ENCODE data around the gene BUB1B.

BUB1B gene

GRCh38 chr15:40257656-40258450 lies 97.0 kb downstream of the BUB1B start:
- DNase-seq = no peak

- DNase-seq = no peak
These were observed 97.7 kb downstream of the BUB1B start for GRCh38 chr15:40258544-40258943.

DNA sequence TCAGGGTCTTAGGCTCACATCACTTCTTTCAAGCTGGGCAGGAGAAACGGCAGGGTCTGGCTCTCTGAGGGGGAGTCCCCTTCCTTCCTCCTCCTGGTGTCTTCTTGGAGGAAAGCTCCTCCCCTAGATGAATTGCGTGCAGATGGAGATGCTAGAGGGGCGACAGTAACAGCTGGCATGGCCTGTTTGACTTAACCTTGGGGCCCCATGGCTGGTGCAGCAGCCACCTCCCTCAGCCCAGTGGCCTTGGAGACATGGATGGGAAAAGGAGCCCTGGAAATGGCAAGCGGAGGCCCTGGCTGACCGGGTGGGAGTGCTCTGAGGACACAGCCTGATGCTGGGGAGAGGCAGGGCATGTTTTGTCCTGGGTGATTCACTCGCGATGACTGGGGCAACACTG lies 98.2 kb downstream of the BUB1B start:
- DNase-seq = no peak

DNA sequence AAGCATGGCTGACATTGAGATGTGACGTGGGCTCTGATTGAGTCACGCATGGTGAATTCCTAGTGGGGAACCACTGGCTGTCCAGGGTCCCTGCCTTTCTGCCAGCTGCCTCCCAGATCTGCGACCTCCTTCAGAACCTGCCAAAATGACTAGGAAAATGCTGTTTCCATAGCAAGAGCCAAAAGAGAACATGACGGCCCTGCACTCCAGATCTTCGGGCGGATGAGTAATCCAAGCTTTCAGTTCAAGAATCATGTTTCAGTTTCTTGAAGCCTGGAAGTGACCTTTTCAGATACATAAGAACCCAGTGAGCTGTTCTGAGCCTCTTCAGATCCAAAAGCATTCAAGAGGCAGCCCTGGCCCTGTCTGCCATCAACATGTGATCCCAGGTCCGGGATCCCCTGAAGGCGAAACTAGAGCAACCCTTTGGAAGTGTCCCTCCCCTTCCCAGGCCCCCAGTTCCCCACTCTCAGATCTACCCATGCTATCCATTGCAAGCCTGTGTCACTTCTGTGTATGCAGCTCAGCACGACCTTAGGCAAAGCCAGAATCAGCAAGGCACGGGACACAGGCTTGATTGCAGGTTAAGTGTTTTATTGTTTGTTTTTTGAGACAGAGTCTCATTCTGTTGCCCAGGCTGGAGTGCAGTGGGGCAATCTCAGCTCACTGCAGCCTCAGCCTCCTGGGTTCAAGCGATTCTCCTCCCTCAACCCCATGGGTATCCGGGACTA lies 102.3 kb downstream of the BUB1B start:
- no peak for DNase-seq

GRCh38 chr15:40264321-40265153 lies 103.7 kb downstream of the BUB1B start:
- no peak for DNase-seq

GRCh38 chr15:40265355-40265754 lies 104.5 kb downstream of the BUB1B start:
- no peak for DNase-seq

DNA sequence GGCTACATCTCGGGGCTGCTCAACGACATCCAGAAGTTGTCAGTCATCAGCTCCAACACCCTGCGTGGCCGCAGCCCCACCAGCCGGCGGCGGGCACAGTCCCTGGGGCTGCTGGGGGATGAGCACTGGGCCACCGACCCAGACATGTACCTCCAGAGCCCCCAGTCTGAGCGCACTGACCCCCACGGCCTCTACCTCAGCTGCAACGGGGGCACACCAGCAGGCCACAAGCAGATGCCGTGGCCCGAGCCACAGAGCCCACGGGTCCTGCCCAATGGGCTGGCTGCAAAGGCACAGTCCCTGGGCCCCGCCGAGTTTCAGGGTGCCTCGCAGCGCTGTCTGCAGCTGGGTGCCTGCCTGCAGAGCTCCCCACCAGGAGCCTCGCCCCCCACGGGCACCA lies 105.0 kb downstream of the BUB1B start:
- no peak for DNase-seq

DNA sequence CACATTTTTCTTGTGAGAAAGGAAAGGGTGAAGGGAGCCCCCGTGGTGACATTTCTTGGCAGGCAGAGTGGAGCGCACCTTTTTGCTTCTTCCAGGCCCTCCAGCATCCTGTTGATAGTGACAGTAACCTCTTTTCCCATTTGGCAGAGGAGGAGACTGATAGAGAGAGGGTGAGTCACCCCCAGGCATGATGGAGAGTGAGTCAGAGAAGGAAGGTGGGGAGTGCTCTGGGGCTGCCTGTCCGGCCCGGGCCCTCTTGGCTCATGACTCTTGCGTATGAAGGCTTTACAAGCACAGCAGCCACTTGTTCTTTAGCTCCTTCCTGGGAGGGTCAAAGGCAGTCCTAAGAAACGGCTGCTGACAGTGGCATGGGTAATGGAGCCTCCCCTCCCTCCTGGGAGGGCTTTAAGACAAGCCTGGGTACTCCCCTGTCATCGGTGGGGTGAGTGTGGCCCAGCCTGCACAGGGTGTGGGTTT lies 106.0 kb downstream of the BUB1B start:
- DNase-seq = no peak

DNA sequence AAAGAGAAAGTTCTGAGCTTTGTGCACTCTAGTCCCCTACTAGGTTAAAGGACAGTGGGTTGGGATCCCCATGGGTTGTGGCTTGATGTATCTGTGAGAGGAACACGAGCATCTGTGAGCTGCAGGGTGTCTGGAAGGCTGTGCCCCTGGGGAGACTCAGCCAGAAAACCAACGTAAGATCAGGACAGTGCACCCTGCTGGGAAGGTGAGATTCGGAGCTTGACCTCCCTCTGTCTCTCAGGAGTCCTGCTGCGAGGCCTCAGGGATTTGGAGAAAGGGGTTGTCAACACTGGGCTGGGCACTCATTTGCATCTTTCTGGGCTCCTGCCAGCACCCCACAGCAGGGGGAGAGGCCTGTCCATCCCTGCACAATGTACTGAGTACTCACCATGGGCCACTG lies 106.8 kb downstream of the BUB1B start:
- DNase-seq = no peak

DNA sequence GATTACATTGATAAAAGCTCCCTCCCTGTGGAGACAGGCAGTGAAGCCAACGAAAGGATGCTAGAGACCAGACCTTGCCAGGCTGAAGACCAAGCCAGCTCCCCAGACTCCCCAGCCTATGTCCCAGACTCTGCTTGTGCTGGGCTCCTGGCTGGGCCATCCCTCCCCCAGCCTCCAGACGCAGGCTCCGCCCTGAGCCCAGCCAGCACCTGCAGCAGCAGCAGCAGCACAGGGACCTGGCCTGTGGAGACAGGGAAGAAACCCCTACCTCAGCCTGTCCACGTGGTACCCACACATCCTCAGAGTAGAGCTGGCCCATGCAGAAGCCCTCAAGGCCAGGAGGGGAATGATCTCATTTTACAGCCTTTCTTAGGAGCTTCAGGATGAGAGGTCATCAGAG lies 108.7 kb downstream of the BUB1B start:
- no peak for DNase-seq

DNA sequence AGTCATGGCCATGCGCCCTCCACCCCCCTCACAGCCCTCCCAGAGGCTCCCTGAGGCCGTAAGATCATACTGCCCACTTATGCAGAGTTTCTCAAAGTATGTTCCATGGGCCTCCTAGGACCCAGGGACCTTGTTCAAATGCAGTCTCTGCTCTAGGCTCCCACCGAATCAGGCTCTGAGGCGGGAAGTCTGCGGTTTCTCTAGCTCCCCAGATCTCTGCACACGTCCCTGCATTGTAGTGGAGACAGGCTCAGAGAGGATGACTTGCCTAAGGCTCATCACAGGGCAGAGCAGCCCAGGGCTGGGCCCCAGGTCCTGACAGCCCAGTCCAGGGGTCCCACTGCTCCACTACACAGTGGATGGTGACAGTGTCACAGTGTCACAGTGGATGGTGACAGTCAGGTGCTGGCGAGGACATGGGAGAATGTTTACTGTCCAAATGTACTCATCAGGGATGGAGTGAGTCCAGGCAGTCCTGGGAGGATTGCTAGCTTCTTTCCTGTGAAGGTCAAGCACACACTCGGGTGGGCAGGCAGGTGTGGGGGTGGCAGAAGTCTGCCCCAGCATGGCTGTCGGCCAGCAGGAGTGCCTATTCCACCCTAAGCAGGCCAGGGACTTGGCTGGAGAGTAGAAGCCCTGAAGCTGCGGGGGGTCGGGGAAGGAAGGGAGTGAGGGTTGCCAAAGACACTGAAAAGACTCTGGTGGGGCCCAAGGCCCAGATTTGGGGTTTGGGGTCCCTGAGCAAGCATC lies 109.6 kb downstream of the BUB1B start:
- no peak for DNase-seq
